HG02588 (cell line): ENCODE results near the gene PRKCE.

Experiments used
- ATAC-seq: cut with Tn5 transposase; IDR thresholded peaks from one replicate; pipeline ENCODE4 v1.9.1; 2021; ENCODE audit warnings: mild to moderate bottlenecking, moderate library complexity; ENCODE audit not compliant: unreplicated experiment

Gene PRKCE

GRCh38 chr2:45776160-45776955, 124.9 kb downstream of the PRKCE start:
- no peak for ATAC-seq

- no peak for ATAC-seq
These were observed 126.7 kb downstream of the PRKCE start for GRCh38 chr2:45777996-45778719.

- no peak for ATAC-seq
These were observed 127.3 kb downstream of the PRKCE start for GRCh38 chr2:45778720-45779171.

- no peak for ATAC-seq
These were observed 129.3 kb downstream of the PRKCE start for GRCh38 chr2:45780541-45781463.

GRCh38 chr2:45781464-45781811, 130.0 kb downstream of the PRKCE start:
- ATAC-seq: no peak

GRCh38 chr2:45782436-45782835, 131.0 kb downstream of the PRKCE start:
- ATAC-seq: no peak

- no peak for ATAC-seq
These were observed 131.5 kb downstream of the PRKCE start for GRCh38 chr2:45782986-45783385.

- no peak for ATAC-seq
These were observed 134.8 kb downstream of the PRKCE start for GRCh38 chr2:45786030-45786835.

- no peak for ATAC-seq
These were observed 135.4 kb downstream of the PRKCE start for GRCh38 chr2:45786836-45787357.

- no peak for ATAC-seq
These were observed 136.9 kb downstream of the PRKCE start for GRCh38 chr2:45788401-45788800.

GRCh38 chr2:45789317-45789716, 137.8 kb downstream of the PRKCE start:
- ATAC-seq: no peak

GRCh38 chr2:45789961-45790723, 138.7 kb downstream of the PRKCE start:
- no peak for ATAC-seq

- no peak for ATAC-seq
These were observed 142.0 kb downstream of the PRKCE start for GRCh38 chr2:45793305-45793962.

GRCh38 chr2:45794134-45794617, 142.7 kb downstream of the PRKCE start:
- ATAC-seq: no peak

GRCh38 chr2:45796500-45796899, 145.0 kb downstream of the PRKCE start:
- ATAC-seq: no peak

- ATAC-seq: no peak
These were observed 146.2 kb downstream of the PRKCE start for GRCh38 chr2:45797451-45798230.

- ATAC-seq: no peak
These were observed 148.4 kb downstream of the PRKCE start for GRCh38 chr2:45799679-45800381.
